Measurements from ENCODE around the gene FAM83G. TPM values are rescaled to one million over a fixed set of nuclear protein-coding genes. Genes with fewer than 3 reads are reported as not detected.

The FAM83G gene
- polyA plus RNA-seq, 1 of the 3 experiments (the other 2 are of a cell fraction) = 6.5 TPM

DNA sequence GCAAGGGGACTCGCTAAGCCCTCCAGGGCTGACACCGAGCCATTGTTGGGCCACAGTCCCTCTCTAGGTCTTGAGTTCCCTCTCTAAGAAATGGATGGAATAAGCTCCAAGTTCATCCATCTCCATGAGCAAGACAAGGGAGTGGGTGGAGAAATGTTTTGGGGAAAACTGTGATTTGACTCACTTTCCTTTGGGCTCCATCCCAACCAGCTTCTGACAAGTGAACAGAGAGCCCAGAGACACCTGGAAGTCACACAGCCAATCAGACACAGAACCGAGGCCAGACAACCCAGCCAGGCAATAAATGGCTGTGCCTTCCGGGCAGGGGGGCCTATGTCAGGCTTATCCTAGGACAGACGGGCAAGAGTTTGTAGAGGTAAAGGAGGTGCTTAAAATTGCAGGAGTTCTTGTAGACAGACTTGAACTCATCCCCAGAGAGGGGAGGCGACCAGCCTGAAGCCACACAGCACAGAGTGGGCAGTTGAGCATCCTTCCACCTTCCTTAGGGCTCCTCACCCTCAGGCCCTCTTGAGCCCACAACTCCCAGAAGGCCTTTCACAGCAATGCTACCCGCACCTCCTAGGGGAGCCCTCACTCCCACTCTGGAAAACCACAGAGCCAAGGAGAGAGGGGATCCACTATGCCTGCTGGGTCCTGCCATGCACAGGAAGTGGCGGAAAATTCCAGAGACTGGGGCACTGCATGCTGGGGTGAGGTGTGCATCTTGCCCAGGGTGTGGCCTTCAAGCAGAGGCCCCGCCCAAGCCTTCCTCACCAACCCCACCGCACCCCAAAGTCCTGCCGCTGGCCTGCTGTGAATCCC is 9.5 kb upstream of the FAM83G start:
- WGBS (ENCODE audit: low lambda C conversion rate) = 98% methylated on average over 11 of the region's 11 CpGs
- POLR2A ChIA-PET = no interaction called here

More for the DNA sequence above, 9.5 kb upstream of the FAM83G start:
- TF ChIP-seq JUND (IDR thresholded peaks at IDR 0.05) (no peak), RCOR1 (IDR thresholded peaks at IDR 0.05; ENCODE audit: low read length) (no peak), MEF2A (IDR thresholded peaks at IDR 0.05; ENCODE audit: borderline replicate concordance, low read depth) (no peak), ELF1 (IDR thresholded peaks at IDR 0.05) (no peak), GATA2 (CRISPR knock-in tag; IDR thresholded peaks at IDR 0.05) (no peak), MXI1 (IDR thresholded peaks at IDR 0.05; ENCODE audit: low read depth, low read length) (no peak), NFIC (IDR thresholded peaks at IDR 0.05; ENCODE audit: borderline replicate concordance) (no peak), FOXM1 (IDR thresholded peaks at IDR 0.05; ENCODE audit: low read depth) (no peak), SIN3A (IDR thresholded peaks at IDR 0.05; ENCODE audit: borderline replicate concordance, low read depth, low read length) (no peak), EP300 (IDR thresholded peaks at IDR 0.05; ENCODE audit: borderline replicate concordance in 1 of 2, low read depth in 1 of 2, low read length in 1 of 2) (no peak), CHD2 (IDR thresholded peaks at IDR 0.05; ENCODE audit: low read length, partially characterized antibody) (no peak), GABPA (IDR thresholded peaks at IDR 0.05; ENCODE audit: low read depth) (no peak), TAF1 (IDR thresholded peaks at IDR 0.05; ENCODE audit: borderline replicate concordance, low read depth, low read length) (no peak), RXRA (IDR thresholded peaks at IDR 0.05; ENCODE audit: borderline replicate concordance, low read depth) (no peak), EZH2phosphoT487 (IDR thresholded peaks at IDR 0.05; ENCODE audit: borderline replicate concordance, low read depth) (no peak)
- TF ChIP-seq, protein P1, sequence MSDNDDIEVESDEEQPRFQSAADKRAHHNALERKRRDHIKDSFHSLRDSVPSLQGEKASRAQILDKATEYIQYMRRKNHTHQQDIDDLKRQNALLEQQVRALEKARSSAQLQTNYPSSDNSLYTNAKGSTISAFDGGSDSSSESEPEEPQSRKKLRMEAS (IDR thresholded peaks at IDR 0.05; ENCODE audit: low read depth) = no peak
- TF ChIP-seq, protein P2, sequence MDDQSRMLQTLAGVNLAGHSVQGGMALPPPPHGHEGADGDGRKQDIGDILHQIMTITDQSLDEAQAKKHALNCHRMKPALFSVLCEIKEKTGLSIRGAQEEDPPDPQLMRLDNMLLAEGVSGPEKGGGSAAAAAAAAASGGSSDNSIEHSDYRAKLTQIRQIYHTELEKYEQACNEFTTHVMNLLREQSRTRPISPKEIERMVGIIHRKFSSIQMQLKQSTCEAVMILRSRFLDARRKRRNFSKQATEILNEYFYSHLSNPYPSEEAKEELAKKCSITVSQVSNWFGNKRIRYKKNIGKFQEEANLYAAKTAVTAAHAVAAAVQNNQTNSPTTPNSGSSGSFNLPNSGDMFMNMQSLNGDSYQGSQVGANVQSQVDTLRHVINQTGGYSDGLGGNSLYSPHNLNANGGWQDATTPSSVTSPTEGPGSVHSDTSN (IDR thresholded peaks at IDR 0.05) = no peak
- TF ChIP-seq, protein P3, sequence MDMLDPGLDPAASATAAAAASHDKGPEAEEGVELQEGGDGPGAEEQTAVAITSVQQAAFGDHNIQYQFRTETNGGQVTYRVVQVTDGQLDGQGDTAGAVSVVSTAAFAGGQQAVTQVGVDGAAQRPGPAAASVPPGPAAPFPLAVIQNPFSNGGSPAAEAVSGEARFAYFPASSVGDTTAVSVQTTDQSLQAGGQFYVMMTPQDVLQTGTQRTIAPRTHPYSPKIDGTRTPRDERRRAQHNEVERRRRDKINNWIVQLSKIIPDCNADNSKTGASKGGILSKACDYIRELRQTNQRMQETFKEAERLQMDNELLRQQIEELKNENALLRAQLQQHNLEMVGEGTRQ (IDR thresholded peaks at IDR 0.05; ENCODE audit: borderline replicate concordance, low read depth, low read length) = no peak
- TF ChIP-seq, protein P4, sequence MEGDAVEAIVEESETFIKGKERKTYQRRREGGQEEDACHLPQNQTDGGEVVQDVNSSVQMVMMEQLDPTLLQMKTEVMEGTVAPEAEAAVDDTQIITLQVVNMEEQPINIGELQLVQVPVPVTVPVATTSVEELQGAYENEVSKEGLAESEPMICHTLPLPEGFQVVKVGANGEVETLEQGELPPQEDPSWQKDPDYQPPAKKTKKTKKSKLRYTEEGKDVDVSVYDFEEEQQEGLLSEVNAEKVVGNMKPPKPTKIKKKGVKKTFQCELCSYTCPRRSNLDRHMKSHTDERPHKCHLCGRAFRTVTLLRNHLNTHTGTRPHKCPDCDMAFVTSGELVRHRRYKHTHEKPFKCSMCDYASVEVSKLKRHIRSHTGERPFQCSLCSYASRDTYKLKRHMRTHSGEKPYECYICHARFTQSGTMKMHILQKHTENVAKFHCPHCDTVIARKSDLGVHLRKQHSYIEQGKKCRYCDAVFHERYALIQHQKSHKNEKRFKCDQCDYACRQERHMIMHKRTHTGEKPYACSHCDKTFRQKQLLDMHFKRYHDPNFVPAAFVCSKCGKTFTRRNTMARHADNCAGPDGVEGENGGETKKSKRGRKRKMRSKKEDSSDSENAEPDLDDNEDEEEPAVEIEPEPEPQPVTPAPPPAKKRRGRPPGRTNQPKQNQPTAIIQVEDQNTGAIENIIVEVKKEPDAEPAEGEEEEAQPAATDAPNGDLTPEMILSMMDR (IDR thresholded peaks at IDR 0.05) = no peak
- no peak overlapping the region for H3K4me3 ChIP-seq (ENCODE audit: low read depth in 2 of 2, low read length in 1 of 2)
- H3K27ac ChIP-seq (ENCODE audit: low read depth in 2 of 2, low read length in 1 of 2) = no peak overlapping the region
- H3K27me3 ChIP-seq (ENCODE audit: insufficient read depth) = no peaks in the 10 kb centered on the region
- H2AFZ ChIP-seq (ENCODE audit: low read depth) = no peak overlapping the region
- H3K36me3 ChIP-seq (replicated peaks in 1 of 2; ENCODE audit: control insufficient read depth in 1 of 2, insufficient read depth in 2 of 2, low read length in 1 of 2) = no peaks in the 10 kb centered on the region
- CTCF ChIA-PET = interaction anchor here (2.0 kb wide), 1 partner anchor 53 kb away, joined by 8 read pairs; no protein-coding TSS in a partner anchor
- H3F3A ChIP-seq (replicated peaks; ENCODE audit: insufficient read depth) = no peaks in the 10 kb centered on the region
- no peaks in the 10 kb centered on the region for H3K9me3 ChIP-seq
- H3K9me2 ChIP-seq = no peaks in the 10 kb centered on the region
- no peaks in the 10 kb centered on the region for H4K20me1 ChIP-seq (ENCODE audit: insufficient read depth)
- H3K4me2 ChIP-seq = no peak overlapping the region
- no peaks in the 10 kb centered on the region for H3K4me1 ChIP-seq (ENCODE audit: control insufficient read depth in 1 of 2, insufficient read depth in 2 of 2, low read depth in 1 of 2, low read length in 1 of 2)
- H3K9ac ChIP-seq = no peak overlapping the region
- H3K79me2 ChIP-seq (ENCODE audit: insufficient read depth) = no peaks in the 10 kb centered on the region
- no peak for DNase-seq

Data from SK-N-SH (cell line).